Suprapubic skin (tissue), 4 donors: ENCODE data around the gene ST8SIA5. TPM values are rescaled to one million over a fixed set of nuclear protein-coding genes. Genes with fewer than 3 reads are reported as not detected.

ENCODE experiments used
- DNase-seq, 2 donors: peaks; one replicate each; pipeline ENCODE4 v3.0.0-alpha.2; 2019; ENCODE audit warnings: low spot score in 2 of 2
- H3K27ac ChIP-seq: fragments of 200-600 bp; sonication (generic); one replicate; pipeline ENCODE4 v1.5.1; 2019
- H3K27me3 ChIP-seq: fragments of 200-600 bp; sonication (generic); one replicate; pipeline ENCODE4 v1.5.1; 2019
- H3K36me3 ChIP-seq: fragments of 200-600 bp; sonication (generic); one replicate; pipeline ENCODE4 v1.5.1; 2019
- H3K4me1 ChIP-seq: fragments of 200-600 bp; sonication (generic); one replicate; pipeline ENCODE4 v1.5.1; 2019
- H3K4me3 ChIP-seq: fragments of 200-600 bp; sonication (generic); one replicate; pipeline ENCODE4 v1.5.1; 2019; ENCODE audit warnings: mild to moderate bottlenecking
- H3K9me3 ChIP-seq: fragments of 200-600 bp; sonication (generic); one replicate; pipeline ENCODE4 v1.5.1; 2019
- EP300 ChIP-seq: sonication (generic); formaldehyde crosslinking; IDR thresholded peaks from one replicate; pipeline ENCODE4 v1.6.1; 2017; ENCODE audit warnings: antibody characterized with exemption
- POLR2A ChIP-seq, 2 donors: fragments of 450-650 bp; IDR thresholded peaks; one replicate each; pipeline ENCODE4 v1.6.1; 2017; ENCODE audit warnings: antibody characterized with exemption in 2 of 2, mild to moderate bottlenecking in 2 of 2, moderate library complexity in 2 of 2
- POLR2AphosphoS5 ChIP-seq, 3 donors: sonication (generic); formaldehyde crosslinking; IDR thresholded peaks; one replicate each; pipeline ENCODE4 v1.6.1; 2017; ENCODE audit warnings: antibody characterized with exemption in 3 of 3
- WGBS: methylation state at CpG from one replicate; pipeline ENCODE4 v1.1.5; 2018; 5-methylcytosine and 5-hydroxymethylcytosine counted together
- total RNA-seq, 4 donors: library from RNA; depleted of rRNA; stranded (reverse); fragments of >200 nt; gene quantifications; one replicate each; pipeline ENCODE4 v1.1.0, GENCODE V29; 2016
- TF ChIP-seq, protein P1 (sequence below), 2 donors: fragments of 200-600 bp in 1 of 2; fragments of 450-650 bp in 1 of 2; sonication (generic) in 1 of 2; IDR thresholded peaks; one replicate each; pipeline ENCODE4 v1.5.1; 2016 to 2019; ENCODE audit warnings: antibody characterized with exemption in 2 of 2, mild to moderate bottlenecking in 1 of 2, moderate library complexity in 1 of 2

ST8SIA5 gene
- total RNA-seq, 4 donors from 2014 or later: not detected

DNA sequence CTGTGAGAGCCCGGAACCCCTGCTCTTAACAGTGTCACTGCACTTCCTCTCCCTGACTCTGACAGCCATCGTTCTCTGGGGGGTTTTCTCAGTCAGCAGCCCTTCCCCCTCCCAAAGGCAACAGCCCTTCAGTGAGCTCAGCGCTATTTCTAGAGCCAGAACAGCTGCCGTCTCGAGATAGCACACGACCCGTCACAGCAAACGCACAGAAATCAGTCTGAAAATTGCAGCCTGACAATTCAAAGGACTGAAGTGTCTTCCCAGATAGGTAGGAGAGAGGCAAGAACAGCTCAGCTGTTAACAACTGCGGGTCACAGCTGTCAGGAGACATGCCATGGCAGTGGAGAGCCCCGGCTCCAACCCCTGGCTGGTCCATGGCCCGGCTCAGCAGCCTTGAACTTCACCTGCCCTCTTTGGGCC lies 45.4 kb downstream of the ST8SIA5 start:
- no peak overlapping the region for H3K27ac ChIP-seq
- DNase-seq: no peak
- H3K36me3 ChIP-seq: no peaks in the 10 kb centered on the region
- 34% methylated on average over 5 of the region's 11 CpGs for WGBS
- H3K9me3 ChIP-seq: no peaks in the 10 kb centered on the region
- no peaks in the 10 kb centered on the region for H3K27me3 ChIP-seq
- no peaks in the 10 kb centered on the region for H3K4me1 ChIP-seq
- no peak overlapping the region for H3K4me3 ChIP-seq
- no peak for TF ChIP-seq POLR2AphosphoS5 (IDR thresholded peaks at IDR 0.05)

DNA sequence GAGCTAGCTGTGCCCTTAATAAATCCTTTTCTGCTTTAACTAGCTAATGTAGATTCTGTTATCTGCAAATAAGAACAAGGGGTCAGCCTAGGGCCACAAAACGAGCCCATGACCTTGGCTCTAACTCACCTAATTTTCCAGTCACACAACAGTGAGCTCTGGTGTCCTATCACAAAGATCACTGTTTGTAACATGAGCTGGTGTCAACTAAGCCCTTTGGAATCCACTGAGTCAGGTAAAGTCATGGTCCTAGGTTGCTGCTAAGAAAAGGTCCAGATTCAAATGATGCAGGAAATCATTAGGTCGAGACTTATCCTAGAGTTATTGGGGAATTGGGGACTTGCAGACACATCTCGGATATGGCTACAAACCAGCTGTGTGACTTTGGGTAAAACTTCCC lies 49.9 kb downstream of the ST8SIA5 start:
- Histone ChIP-seq H3K27me3 (peaks cover 5% of the 10 kb centered on the region), H3K9me3 (no peaks in the 10 kb centered on the region), H3K27ac (no peak overlapping the region), H3K4me3 (no peak overlapping the region), H3K4me1 (no peaks in the 10 kb centered on the region), H3K36me3 (no peaks in the 10 kb centered on the region)
- DNase-seq: no peak
- 83% methylated on average over 3 of the region's 3 CpGs for WGBS
- TF ChIP-seq EP300: no peak
- TF ChIP-seq POLR2A (IDR thresholded peaks at IDR 0.05): no peak
- TF ChIP-seq, protein P1, sequence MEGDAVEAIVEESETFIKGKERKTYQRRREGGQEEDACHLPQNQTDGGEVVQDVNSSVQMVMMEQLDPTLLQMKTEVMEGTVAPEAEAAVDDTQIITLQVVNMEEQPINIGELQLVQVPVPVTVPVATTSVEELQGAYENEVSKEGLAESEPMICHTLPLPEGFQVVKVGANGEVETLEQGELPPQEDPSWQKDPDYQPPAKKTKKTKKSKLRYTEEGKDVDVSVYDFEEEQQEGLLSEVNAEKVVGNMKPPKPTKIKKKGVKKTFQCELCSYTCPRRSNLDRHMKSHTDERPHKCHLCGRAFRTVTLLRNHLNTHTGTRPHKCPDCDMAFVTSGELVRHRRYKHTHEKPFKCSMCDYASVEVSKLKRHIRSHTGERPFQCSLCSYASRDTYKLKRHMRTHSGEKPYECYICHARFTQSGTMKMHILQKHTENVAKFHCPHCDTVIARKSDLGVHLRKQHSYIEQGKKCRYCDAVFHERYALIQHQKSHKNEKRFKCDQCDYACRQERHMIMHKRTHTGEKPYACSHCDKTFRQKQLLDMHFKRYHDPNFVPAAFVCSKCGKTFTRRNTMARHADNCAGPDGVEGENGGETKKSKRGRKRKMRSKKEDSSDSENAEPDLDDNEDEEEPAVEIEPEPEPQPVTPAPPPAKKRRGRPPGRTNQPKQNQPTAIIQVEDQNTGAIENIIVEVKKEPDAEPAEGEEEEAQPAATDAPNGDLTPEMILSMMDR (IDR thresholded peaks at IDR 0.05): no peak
- TF ChIP-seq POLR2AphosphoS5 (IDR thresholded peaks at IDR 0.05): no peak

DNA sequence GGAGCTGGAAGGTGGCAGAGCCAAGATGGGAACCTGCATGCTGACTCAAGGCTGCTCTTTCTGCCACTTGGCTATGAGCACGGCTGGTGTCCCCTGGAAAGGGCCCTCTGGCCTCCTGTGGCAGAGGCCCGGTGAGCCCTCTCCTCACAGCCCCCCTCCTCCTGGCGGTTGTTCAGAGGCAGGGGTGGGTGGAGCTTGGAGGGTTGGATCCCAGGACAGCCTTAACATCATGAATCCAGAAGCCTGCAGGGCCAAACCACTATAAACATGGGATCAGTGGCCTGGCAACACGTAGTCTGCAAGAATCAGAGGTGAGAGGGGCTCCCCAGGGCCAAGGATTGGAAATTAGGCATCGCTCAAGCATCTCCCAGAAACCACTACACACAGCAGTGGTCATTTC lies 51.3 kb downstream of the ST8SIA5 start:
- H3K4me3 ChIP-seq: no peak overlapping the region
- no peak overlapping the region for H3K27ac ChIP-seq
- no peak for TF ChIP-seq POLR2A (IDR thresholded peaks at IDR 0.05)
- TF ChIP-seq, protein P1 (IDR thresholded peaks at IDR 0.05): no peak
- TF ChIP-seq EP300: no peak
- no peak for TF ChIP-seq POLR2AphosphoS5 (IDR thresholded peaks at IDR 0.05)
- 39% methylated on average over 4 of the region's 5 CpGs for WGBS
- H3K4me1 ChIP-seq: no peaks in the 10 kb centered on the region
- no peaks in the 10 kb centered on the region for H3K36me3 ChIP-seq
- no peak for DNase-seq
- H3K9me3 ChIP-seq: no peaks in the 10 kb centered on the region
- H3K27me3 ChIP-seq: peaks cover 5% of the 10 kb centered on the region

DNA sequence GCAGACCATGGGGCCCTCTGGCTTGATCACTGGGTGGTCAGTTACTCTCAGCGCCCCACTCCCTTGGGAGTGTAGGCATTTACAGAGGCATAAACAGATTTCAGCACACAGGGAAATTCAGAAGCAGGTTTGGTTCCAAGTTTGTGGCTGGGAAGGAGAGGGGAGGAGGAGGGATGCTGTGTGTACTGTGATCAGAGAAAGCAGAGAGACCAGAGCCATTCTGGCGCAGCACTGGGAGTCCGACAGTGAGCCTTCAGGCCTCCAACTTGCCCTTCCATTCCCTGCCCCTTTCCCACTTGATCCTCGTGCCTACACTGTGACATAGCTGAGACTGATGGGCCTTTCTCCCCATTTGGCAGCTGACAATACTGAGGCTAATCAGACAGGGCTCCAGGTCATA lies 52.0 kb downstream of the ST8SIA5 start:
- no peaks in the 10 kb centered on the region for H3K9me3 ChIP-seq
- H3K36me3 ChIP-seq: no peaks in the 10 kb centered on the region
- 79% methylated on average over 4 of the region's 4 CpGs for WGBS
- H3K27ac ChIP-seq: no peak overlapping the region
- no peak overlapping the region for H3K4me3 ChIP-seq
- no peaks in the 10 kb centered on the region for H3K4me1 ChIP-seq
- peaks cover 5% of the 10 kb centered on the region for H3K27me3 ChIP-seq
- DNase-seq: no peak
- TF ChIP-seq, protein P1 (IDR thresholded peaks at IDR 0.05): no peak
- TF ChIP-seq POLR2A (IDR thresholded peaks at IDR 0.05): no peak
- no peak for TF ChIP-seq EP300
- TF ChIP-seq POLR2AphosphoS5 (IDR thresholded peaks at IDR 0.05): no peak

DNA sequence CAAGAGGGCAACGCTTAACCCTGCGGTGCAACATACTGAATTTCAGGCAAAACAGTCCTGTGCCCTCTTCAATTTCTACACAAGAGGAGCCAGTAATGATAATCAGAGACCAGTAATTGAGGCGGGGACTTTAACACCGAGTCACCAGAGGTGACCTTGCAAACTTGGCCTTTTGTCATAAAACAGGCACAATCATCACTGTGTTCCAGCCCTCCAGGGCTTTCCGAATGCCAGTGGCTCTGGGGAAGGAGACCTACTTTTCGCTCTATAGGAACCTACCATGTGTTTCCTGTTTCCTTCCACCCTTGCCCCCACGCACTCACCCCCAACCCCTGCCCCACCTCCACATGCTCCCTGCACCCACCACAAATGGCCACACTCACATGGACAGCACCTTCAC lies 52.7 kb downstream of the ST8SIA5 start:
- Histone ChIP-seq H3K9me3 (no peaks in the 10 kb centered on the region), H3K4me1 (no peaks in the 10 kb centered on the region), H3K36me3 (no peaks in the 10 kb centered on the region), H3K4me3 (no peak overlapping the region), H3K27me3 (peaks cover 5% of the 10 kb centered on the region), H3K27ac (no peak overlapping the region)
- DNase-seq: no peak
- WGBS: 74% methylated on average over 7 of the region's 7 CpGs
- TF ChIP-seq POLR2A (IDR thresholded peaks at IDR 0.05): no peak
- TF ChIP-seq EP300: no peak
- TF ChIP-seq, protein P1 (IDR thresholded peaks at IDR 0.05): no peak
- no peak for TF ChIP-seq POLR2AphosphoS5 (IDR thresholded peaks at IDR 0.05)

DNA sequence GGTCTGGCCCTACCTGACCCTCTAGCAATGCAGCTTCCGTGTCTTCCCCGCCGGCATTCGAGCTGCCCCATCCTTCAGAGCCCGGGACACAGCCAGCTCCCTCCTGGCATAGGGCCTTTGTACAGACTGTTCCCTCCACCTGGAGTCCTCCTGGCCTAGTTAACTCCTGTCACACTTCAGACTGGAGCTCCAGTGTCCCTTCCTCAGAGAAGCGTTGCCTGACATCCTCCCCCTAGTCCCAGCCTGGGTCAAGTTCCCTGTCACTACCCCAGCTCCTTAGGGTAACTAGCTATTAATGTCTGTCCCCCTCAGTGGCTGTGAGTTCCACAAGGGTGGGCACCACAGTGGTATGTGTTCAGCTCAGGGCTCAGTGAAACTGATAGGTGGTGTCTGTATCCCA lies 54.4 kb downstream of the ST8SIA5 start:
- H3K27ac ChIP-seq: no peak overlapping the region
- 85% methylated on average over 6 of the region's 6 CpGs for WGBS
- no peaks in the 10 kb centered on the region for H3K4me1 ChIP-seq
- H3K4me3 ChIP-seq: no peak overlapping the region
- no peaks in the 10 kb centered on the region for H3K36me3 ChIP-seq
- H3K9me3 ChIP-seq: no peaks in the 10 kb centered on the region
- TF ChIP-seq, protein P1 (IDR thresholded peaks at IDR 0.05): no peak
- TF ChIP-seq POLR2AphosphoS5 (IDR thresholded peaks at IDR 0.05) (no peak), POLR2A (IDR thresholded peaks at IDR 0.05) (no peak), EP300 (no peak)
- peaks cover 5% of the 10 kb centered on the region for H3K27me3 ChIP-seq
- no peak for DNase-seq
